OCI-LY7 (cell line): ENCODE data around the gene JAML.

Source experiments
- CTCF ChIP-seq: fragments of 200-600 bp; sonication (generic); conservative IDR thresholded peaks from 2 replicates; pipeline ENCODE4 v1.5.1; 2014; ENCODE audit warnings: mild to moderate bottlenecking, antibody characterized with exemption, low read length, moderate library complexity, mixed read lengths
- EZH2phosphoT487 ChIP-seq: fragments of 200-600 bp; sonication (generic); IDR thresholded peaks from 2 replicates; pipeline ENCODE4 v1.6.1; 2018; ENCODE audit warnings: low read depth, borderline replicate concordance, mild to moderate bottlenecking, mixed run types, antibody characterized with exemption, low read length, moderate library complexity, mixed read lengths

GRCh38 chr11:118200497-118200896, 24.3 kb downstream of the JAML start:
- TF ChIP-seq CTCF (no peak), EZH2phosphoT487 (no peak)
